G401.6 (cell line): ENCODE measurements around the gene ARHGEF6.

Source experiments
- FAIRE-seq: peaks from 2 replicates; lab custom pipeline; 2012; peaks lifted over from hg19 to GRCh38; lab: Jason Lieb, UNC

The ARHGEF6 gene

GRCh38 chrX:136745215-136746173 lies 35.2 kb downstream of the ARHGEF6 start:
- FAIRE-seq: no peak

- no peak for FAIRE-seq
Measured at GRCh38 chrX:136742721-136743379, 37.9 kb downstream of the ARHGEF6 start.

DNA sequence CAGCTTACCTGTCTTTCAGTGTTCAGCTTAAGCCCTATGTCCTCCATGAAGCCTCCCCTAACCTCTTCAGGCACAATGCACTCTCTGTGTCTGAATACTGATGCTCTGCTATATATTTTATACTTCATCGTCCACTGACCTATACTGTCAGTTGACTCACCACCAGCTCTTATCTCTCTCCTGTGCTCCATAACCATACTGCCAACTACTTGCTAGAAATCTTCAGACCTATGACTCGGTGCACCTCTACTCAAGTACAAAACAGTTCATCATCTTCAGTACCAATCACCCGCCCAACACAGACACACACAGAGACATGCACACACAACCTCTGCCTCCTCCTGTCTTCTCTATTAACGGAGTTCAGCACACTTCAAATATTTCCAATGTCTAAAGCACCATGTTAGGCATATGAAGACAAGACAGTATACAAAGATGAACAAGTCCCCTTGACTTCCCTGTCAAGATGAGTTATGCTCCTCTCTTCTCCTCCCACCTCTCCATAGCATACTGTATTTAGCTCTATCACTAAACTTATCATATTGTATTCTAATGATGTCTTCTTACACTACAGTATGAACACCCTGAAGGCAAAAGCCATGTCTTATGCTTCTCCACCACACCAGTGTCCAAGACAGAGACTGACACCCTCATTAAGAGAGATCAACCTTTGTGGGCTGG lies 42.5 kb downstream of the ARHGEF6 start:
- no peak for FAIRE-seq

DNA sequence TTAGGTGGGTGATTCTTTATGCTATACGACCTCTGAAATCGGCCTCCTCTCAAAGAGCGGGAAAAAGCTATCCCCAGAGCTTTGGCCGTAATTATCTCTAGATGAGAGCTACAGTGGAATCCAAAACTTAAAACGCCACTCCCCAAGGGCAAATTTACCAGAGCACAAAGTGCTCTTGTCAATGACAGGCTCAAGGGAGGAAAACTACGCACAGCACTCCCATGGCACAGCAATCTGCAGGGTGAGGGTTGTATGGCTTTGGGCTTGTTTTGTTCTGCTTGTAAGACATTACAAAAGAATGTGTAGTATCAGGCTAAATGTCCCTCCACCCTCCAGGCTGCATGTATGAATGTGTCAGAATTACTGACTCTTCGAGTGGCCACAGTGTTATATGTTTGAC lies 44.0 kb downstream of the ARHGEF6 start:
- FAIRE-seq: no peak

GRCh38 chrX:136735601-136736000 lies 45.1 kb downstream of the ARHGEF6 start:
- no peak for FAIRE-seq

GRCh38 chrX:136733613-136734012 lies 47.1 kb downstream of the ARHGEF6 start:
- FAIRE-seq: no peak

DNA sequence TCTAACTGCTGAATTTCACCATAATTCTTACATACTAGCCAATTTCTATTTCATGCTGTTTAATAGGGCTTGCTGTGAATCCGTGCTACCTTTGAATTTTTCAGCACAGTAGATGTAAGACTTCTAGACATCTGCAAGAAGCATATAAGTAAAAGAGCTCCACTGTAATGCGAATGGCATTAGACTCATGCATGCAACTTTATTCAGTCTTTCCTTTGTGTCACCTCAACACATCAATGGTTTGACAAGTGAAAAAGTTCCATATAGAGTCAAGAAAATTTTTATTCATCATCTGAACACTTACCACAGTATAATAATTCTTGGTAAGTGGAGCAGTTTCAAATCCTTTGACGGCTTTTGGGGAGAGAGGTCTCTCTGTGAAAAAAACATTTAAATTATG lies 48.9 kb downstream of the ARHGEF6 start:
- FAIRE-seq: no peak

DNA sequence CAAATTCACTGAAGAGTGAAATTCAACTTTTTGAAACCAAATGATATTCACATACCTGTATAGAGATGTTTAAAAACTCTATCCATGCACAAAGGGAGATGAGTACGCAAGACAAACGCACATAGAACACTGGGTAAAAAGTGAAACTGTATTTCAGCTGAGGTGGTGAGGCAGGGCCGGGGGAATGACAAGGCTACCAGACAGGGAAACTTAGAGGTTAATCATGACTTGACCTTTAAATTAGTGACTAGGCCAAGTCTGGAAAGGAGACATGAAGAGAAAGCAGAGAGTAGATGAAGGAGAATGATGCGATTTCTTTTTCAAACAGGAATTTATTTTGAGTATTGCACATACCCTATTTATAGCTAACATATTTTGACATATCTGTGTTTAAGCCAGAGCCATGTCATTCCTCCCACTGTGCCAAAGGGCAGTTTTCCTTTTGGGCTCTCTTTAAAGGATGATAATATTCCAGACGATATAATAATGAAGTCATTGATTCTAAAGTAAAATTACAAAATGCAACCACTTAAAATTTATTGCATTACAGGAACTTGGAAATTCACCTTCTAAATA lies 49.4 kb downstream of the ARHGEF6 start:
- no peak for FAIRE-seq

- FAIRE-seq: no peak
Measured at GRCh38 chrX:136728393-136728792, 52.3 kb downstream of the ARHGEF6 start.

GRCh38 chrX:136725441-136726104 lies 55.2 kb downstream of the ARHGEF6 start:
- no peak for FAIRE-seq

GRCh38 chrX:136718091-136718490 lies 62.6 kb downstream of the ARHGEF6 start:
- FAIRE-seq: no peak

GRCh38 chrX:136714626-136715599 lies 65.8 kb downstream of the ARHGEF6 start:
- no peak for FAIRE-seq

GRCh38 chrX:136712650-136713310 lies 68.0 kb downstream of the ARHGEF6 start:
- no peak for FAIRE-seq

DNA sequence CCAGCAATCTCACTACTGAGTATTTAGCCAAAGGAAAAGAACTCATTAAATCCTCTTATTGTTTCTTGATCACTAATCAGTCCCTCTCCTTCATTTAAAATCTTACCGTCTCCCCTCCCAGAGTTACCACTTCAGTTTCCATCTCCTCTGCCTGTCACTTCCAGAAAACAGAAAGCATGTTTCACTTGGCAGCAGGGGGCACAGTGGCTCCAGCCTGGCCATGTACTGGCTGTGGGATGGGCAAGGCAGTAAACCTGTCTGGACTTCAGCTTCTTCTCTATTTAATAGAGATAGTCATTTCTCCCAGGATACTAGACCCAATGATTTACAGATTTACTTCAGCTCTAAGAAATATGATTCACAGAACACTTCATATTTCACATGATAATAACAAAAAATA lies 69.6 kb downstream of the ARHGEF6 start:
- FAIRE-seq: no peak

DNA sequence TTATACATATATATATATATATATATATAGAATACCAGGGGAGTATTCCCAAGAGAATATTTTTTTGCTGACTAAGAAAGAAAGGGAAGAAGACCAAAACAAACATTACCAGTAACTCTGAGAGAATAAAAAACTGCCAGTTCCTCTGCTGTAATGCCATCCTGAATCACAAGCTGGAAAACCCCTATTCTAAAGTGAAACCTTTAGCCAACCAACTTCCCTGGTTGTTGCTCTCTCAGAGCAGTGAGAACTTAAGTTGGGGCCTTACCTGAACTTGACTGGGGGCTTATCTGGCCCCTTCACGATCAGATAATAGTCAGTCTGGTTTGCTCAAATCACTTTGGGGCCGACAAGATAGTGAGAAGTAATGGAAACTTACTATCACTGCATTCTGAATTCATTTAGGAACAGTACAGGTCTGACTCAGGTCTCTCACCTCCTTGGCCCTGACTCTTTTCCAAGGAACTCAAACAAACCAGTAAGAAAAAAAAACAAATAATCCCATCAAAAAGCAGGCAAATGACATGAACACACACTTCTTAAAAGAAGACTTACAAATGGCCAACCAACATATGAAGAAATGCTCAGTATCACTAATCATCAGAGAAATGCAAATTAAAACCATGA lies 70.3 kb downstream of the ARHGEF6 start:
- no peak for FAIRE-seq

- peak; percentile 8 for FAIRE-seq
Measured at GRCh38 chrX:136708348-136708747, 72.4 kb downstream of the ARHGEF6 start.

DNA sequence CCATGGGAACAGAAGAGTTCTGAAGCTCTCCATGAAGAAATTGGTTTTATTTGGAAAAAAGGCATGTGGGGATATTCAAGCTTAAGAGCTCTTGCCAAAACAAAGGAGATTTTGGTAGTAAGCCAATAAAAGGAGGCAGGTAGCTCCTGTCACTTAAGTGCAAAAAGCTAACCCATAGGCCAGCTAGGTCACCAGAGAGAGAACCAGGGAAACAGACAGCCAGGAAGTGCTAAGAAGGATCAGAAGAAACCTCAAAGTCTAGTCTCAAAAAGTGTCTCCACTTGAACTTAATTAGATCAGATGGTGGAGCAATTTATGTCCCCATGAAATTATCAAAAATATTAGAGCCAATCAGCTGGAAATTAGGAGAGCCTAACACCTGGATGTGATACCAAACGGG lies 83.6 kb downstream of the ARHGEF6 start:
- no peak for FAIRE-seq

GRCh38 chrX:136694431-136695087 lies 86.2 kb downstream of the ARHGEF6 start:
- FAIRE-seq: peak; percentile 94

GRCh38 chrX:136692271-136692670 lies 88.5 kb downstream of the ARHGEF6 start:
- FAIRE-seq: no peak
